ENCODE data around the gene GTSE1.

GTSE1 gene

GRCh38 chr22:46362934-46363515 is 66.4 kb downstream of the GTSE1 start:
- no peak for TF ChIP-seq CTCF (conservative IDR thresholded peaks at IDR 0.05; ENCODE audit: low read length)
- DNase-seq (ENCODE audit: low read depth), result no peak
- no peak overlapping the region for H3K4me3 ChIP-seq (ENCODE audit: low read length)

- H3K4me3 ChIP-seq (ENCODE audit: low read length), result no peak overlapping the region
- TF ChIP-seq CTCF (conservative IDR thresholded peaks at IDR 0.05; ENCODE audit: low read length), result no peak
- no peak for DNase-seq (ENCODE audit: low read depth)
These were observed 67.1 kb downstream of the GTSE1 start for GRCh38 chr22:46363611-46364321.

- H3K4me3 ChIP-seq (ENCODE audit: low read length), result no peak overlapping the region
- no peak for DNase-seq (ENCODE audit: low read depth)
These were observed 67.9 kb downstream of the GTSE1 start for GRCh38 chr22:46364341-46365165.

GRCh38 chr22:46365166-46365624 is 68.5 kb downstream of the GTSE1 start:
- H3K4me3 ChIP-seq (ENCODE audit: low read length), result no peak overlapping the region
- DNase-seq (ENCODE audit: low read depth), result no peak
- no peak for TF ChIP-seq CTCF (conservative IDR thresholded peaks at IDR 0.05; ENCODE audit: low read length)

More at GRCh38 chr22:46364341-46365165, 67.9 kb downstream of the GTSE1 start:
- TF ChIP-seq CTCF (conservative IDR thresholded peaks at IDR 0.05; ENCODE audit: low read length), result no peak

GRCh38 chr22:46366327-46366731 is 69.7 kb downstream of the GTSE1 start:
- TF ChIP-seq CTCF (conservative IDR thresholded peaks at IDR 0.05; ENCODE audit: low read length), result no peak
- H3K4me3 ChIP-seq (ENCODE audit: low read length), result no peak overlapping the region
- no peak for DNase-seq (ENCODE audit: low read depth)

GRCh38 chr22:46366801-46367706 is 70.4 kb downstream of the GTSE1 start:
- no peak for TF ChIP-seq CTCF (conservative IDR thresholded peaks at IDR 0.05; ENCODE audit: low read length)
- no peak overlapping the region for H3K4me3 ChIP-seq (ENCODE audit: low read length)
- DNase-seq (ENCODE audit: low read depth), result no peak
